Frontal cortex (tissue), 4 donors: ENCODE measurements around the gene HP1BP3. TPM values are rescaled to one million over a fixed set of nuclear protein-coding genes. Genes with fewer than 3 reads are reported as not detected.
"Not testable (repeated sequence)": the region's sequence is repeated elsewhere in the genome, so short reads cannot be mapped to it uniquely, and the experiment has no call there.

Experiments used
- DNase-seq, 2 donors: peaks; one replicate each; pipeline ENCODE4 v3.0.0; 2012; ENCODE audit warnings: low spot score in 2 of 2
- FAIRE-seq: peaks from 2 replicates; lab custom pipeline; 2012; peaks lifted over from hg19 to GRCh38; lab: Jason Lieb, UNC
- total RNA-seq: library from RNA; depleted of rRNA; stranded (reverse); fragments of >200 nt; gene quantifications from one replicate; pipeline ENCODE4 v1.2.3, GENCODE V29; 2014
- donor health status: control.
- donor health status: control.
- donor health status: control.

HP1BP3 gene, protein sequence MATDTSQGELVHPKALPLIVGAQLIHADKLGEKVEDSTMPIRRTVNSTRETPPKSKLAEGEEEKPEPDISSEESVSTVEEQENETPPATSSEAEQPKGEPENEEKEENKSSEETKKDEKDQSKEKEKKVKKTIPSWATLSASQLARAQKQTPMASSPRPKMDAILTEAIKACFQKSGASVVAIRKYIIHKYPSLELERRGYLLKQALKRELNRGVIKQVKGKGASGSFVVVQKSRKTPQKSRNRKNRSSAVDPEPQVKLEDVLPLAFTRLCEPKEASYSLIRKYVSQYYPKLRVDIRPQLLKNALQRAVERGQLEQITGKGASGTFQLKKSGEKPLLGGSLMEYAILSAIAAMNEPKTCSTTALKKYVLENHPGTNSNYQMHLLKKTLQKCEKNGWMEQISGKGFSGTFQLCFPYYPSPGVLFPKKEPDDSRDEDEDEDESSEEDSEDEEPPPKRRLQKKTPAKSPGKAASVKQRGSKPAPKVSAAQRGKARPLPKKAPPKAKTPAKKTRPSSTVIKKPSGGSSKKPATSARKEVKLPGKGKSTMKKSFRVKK
- total RNA-seq, result 423 TPM

DNA sequence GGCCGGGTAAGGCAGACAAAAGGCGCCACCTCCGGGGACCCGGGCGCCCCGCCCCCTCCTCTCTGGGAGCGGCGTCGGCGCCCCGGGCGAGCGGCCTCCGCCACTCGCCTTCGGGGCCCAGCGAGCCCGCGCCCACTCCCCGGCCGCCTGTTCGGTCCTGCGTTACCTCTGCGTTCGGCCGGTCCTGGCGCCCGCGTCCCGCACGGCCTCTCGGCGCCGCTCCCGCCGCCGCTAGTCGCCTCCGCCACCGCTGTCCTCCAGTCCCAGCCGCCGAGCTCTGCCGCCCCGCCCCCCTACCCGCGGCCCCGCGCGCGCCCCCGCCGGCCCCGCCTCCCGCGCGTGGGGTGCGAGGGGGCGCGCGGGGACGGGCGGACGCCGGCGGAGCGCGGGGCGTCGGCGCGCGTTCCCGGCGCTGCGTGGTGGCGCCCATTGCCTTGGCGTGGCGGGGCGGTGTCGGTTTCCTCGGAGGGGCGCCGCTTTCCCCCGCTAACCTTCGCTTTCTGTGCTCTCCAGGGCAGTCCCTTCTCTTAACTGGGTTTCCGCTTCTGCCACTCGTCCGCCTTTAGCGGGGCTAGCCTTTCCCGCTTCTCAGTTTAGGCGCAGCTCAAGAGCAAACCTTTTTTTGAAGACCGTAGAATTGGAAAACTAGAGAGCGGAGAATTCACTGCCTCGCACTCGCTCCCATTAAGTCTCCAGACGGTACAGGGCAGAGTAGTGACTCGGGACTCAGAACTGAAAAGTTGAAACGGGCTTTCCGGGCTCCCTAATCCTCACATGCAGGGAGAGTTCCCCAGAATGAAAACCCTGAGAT lies at the start of gene HP1BP3:
Gene HP1BP3 (minus strand): TSS at position 279 of the 811 bp plus-strand sequence. CDS start 6,867 bp downstream, outside the sequence.
- FAIRE-seq (no peak), DNase-seq (peak; percentile 84 to 90)

DNA sequence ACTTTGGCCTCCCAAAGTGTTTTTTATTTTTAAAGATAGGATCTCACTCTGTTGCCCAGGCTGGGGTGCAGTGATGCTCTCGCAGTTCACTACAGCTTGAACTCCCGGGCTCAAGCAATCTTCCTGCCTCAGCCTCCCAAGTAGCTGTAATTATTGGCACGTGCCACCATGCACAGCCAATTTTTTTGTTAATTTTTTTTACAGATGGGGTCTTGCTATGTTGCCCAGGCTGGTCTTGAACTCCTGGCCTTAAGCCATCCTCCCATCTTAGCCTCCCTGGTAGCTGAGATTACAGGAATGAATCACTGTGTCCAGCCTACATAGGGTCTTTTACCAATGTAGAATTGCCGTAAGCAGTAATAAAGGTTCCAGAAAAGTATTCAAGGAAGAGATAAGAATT lies 49.1 kb upstream of the HP1BP3 start:
- FAIRE-seq (no peak), DNase-seq (no peak)

DNA sequence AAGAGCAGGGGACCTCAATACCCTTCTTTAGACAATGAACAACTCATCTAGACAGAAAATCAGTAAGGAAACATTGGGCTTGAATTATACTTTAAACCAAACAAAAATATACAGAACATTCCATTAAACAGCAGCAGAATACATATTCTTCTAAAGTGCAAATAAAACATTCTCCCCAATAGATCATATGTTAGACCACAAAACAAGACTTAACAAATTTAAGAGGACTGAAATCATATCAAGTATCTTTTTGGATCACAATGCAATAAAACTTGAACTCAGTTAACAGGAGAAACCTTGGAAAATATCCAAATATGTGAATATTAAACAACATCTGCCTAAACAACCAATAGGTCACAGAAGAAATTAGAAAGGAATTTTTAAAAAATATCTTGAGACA lies 47.7 kb upstream of the HP1BP3 start:
- no peak for DNase-seq
- no peak for FAIRE-seq

DNA sequence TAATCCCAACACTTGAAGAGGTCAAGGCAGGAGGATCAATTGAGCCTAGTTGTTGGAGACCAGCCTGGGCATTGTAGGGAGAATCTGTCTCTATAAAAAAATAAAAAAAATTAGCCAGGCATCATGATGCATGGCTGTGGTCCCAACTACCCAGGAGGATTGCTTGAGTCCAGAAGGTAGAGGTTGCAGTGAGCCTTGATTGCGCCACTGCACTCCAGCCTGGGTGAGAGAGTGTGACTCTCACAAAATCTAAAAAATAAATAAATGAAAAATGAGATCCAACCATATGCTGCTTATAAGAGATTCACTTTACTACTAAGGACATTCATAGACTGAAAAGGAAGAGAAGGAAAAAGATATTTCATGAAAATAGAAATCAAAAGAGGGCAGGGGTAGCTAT lies 47.1 kb upstream of the HP1BP3 start:
- no peak for FAIRE-seq

DNA sequence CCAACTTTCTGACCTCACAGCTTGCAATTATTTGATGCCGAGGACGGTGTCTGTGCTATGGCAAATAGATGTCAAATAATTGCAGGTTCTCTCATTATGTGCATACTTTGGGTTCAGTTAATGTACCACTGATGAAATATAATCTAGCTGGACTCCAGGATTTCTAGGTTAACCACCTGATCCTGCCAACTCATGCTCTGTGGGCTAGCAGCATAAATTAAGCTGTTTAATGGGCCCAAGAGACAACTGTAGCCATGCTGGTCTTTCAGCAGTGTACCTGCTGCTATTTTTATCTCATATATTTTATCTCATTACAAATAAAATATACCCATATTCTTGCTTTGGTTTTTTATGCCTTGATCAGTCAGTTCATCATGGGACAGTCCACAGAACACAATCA lies 43.3 kb upstream of the HP1BP3 start:
- DNase-seq (no peak), FAIRE-seq (no peak)

More for the DNA sequence above, 47.1 kb upstream of the HP1BP3 start:
- DNase-seq, result no peak

DNA sequence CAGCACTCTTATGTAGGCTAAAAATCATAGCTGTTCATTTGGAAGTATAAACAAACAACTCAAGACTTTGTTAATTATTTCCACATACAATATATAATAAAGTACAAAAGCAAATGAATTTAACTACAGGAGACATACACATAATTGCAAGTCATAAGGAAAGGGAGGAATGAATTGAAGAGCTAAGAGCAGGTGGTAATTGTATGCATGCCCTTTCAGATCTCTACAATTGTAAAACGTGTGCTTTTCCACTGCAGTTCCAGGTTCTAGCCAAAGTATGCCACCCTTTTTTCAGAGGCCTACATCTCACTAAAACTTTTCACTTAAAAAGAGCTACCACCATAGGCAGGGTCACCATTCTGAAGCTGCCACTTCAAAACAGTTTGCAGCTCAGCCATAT lies 42.8 kb upstream of the HP1BP3 start:
- FAIRE-seq (no peak), DNase-seq (no peak)

DNA sequence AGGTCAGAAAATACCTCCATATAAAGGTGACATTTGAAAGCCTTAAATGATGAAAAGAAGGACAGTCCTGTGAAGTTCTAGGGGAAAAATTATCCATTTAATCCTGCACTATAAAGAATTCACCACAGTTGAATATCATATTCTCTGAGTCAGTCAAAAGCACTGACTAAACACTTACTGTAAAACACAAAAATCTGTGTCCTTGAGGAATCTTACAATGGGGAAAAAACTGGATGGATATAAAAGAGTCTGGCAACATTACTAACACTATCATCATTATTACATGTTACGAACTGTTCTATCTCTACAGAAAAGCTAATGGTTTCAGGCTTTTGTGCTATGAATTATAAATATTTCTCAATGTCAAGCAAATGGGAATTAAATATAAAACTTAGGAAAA lies 42.4 kb upstream of the HP1BP3 start:
- no peak for DNase-seq
- FAIRE-seq, result peak; percentile 19

DNA sequence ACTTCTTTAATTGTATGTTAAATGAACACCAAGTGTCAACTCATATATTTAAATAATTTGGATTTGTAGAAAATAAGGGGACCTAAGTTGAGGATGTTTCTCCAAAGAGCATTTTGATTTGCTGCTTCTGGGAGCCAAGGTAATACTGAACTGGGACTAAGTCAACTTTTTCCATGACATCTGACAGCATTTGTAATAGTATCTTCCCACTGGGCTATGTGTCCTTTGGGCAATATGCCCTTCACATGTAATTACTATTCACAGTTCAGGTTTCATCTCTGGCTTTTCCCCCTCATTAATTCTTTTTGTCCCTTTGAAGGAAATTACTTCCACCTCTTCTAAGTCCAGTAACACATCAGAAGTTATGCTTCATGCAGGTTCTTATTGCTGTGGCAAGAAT lies 36.7 kb upstream of the HP1BP3 start:
- no peak for FAIRE-seq

DNA sequence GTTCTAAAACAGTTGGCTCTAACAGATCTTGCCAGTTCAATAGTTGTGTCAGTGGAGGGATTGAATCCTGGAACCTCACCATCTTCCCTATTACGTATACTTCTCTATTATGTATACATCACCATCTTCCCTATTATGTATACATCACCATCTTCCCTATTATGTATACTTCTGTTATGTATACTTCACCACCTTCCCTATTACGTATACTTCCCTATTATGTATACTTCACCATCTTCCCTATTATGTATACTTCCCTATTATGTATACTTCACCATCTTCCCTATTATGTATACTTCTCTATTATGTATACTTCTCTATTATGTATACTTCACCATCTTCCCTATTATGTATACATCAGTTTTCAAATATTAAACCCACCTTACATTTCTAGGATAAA lies 34.4 kb upstream of the HP1BP3 start:
- DNase-seq, result no peak
- no peak for FAIRE-seq

More for the DNA sequence above, 36.7 kb upstream of the HP1BP3 start:
- no peak for DNase-seq

DNA sequence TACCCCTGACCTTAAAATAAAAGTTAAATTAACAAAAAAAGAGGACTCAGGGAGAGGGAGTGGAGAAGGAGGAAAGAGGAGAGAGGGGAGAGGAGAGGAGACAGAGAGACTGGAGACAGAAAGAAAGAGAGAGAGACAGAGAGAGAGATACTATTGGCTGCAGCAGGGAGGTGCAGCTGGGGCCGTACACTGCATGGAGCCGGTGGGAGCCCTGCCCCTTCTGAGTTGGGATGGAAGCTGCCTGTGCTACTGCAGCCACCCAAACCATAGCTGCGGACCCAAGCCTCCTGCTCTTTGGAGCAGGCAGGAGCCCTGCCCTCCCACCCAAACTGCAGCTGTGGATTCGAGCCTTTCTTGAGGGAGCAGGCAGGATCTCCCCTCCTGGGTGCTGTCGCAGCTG lies 32.7 kb upstream of the HP1BP3 start:
- no peak for FAIRE-seq

DNA sequence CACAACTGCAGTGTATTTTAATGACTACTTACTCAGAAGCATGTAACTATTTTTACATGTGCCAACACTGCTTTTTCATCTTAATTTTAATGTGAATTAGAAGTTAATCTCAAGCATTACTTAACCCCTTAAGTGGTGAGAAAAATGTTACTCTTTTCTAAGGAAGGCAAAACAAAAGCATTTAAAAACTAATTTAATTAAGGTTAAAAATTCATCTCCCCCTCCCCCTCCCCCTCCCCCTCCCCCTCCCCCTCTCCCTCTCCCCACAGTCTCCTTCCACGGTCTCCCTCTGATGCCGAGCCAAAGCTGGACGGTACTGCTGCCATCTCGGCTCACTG lies 27.4 kb upstream of the HP1BP3 start:
- no peak for FAIRE-seq
- no peak for DNase-seq

More for the DNA sequence above, 32.7 kb upstream of the HP1BP3 start:
- DNase-seq, result no peak

DNA sequence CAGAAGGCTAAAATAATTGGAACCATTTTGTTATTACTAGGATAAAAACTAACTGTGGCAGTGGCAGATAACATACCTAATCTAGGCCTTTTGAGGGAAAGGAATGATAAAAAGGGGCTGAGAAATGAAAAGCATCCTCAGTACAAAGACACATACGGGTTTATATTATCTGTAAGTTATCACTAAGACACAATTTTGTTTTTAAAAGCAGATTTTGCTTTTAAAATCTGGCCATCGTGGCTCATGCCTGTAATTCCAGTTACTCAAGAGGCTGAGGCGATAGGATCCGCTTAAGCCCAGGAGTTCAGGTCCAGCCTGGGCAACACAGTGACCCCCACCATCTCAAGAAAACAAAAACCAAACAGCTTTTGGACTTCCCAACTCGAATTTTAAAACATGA lies 24.8 kb upstream of the HP1BP3 start:
- no peak for DNase-seq
- no peak for FAIRE-seq

DNA sequence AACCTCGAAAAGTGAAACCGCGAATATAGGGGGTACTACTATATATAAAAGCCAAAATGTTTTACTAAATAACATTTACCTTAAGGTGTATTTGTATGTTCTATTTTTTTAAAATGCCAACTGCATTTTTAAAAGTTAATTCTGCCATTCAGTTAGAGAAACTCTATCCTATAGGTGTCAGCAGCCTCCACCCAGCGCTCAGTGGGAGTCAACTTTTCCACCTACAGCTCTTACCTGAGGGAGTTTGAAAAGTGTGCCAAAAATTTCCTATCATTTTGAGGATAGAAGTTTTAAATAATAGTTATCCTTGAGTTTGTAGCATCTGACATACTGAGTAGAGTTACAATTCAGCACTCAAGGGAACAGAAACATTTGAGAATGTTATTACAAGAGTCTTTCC lies 6.1 kb upstream of the HP1BP3 start:
- no peak for FAIRE-seq
- DNase-seq, result no peak

DNA sequence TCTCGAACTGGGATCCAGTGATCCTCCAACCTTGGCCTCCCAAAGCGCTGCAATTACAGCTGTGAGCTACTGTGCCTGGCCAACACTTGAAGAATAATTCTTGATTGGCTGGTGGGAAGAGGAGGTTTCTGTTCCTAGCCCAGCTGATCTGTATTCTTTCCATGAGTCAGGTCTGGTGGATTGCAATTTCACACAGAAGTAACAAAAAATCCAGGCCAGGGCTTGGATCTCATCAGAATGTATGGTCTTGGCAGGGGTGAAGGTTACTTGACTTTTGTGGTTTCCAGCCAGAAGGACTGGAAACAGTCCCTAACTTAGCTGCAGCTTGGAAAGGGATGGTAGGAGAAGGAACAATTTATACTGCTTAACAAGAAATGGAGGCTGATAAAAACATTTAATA lies 5.1 kb upstream of the HP1BP3 start:
- FAIRE-seq (no peak), DNase-seq (no peak)

DNA sequence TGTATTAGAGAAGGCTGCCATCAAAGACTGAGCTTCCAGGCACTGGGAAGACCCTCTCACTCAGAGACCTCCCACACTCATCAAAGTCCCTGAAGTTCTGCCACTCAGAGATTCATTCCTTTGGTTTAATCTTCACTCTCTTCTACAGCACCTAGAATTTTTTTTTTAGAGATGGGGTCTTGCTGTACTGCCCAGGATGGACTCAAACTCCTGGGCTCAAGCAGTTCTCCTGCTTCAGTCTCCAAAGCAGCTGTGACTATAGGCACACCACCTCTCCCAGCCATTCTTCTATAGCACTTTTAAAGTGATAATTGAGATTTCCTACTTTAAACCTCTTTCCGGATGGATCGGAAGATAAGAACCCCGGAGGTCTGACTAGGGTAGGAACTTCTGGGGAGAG lies 3.7 kb upstream of the HP1BP3 start:
- DNase-seq (no peak), FAIRE-seq (no peak)

DNA sequence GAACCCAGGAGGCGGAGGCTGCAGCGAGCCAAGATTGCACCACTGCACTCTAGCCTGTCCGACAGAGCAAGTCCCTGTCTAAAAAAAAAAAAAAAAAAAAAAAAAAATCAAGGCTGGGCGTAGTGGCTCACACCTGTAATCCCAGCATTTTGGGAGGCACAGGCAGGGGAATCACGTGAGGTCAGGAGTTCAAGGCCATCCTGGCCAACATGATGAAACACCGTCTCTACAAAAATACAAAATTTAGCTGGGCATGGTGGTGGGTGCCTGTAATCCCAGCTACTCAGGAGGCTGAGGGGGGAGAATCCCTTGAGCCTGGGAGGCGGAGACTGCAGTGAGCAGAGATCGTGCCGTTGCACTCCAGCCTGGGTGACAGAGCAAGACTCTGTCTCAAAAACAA lies 2.5 kb upstream of the HP1BP3 start:
- DNase-seq, FAIRE-seq: not testable (repeated sequence)

DNA sequence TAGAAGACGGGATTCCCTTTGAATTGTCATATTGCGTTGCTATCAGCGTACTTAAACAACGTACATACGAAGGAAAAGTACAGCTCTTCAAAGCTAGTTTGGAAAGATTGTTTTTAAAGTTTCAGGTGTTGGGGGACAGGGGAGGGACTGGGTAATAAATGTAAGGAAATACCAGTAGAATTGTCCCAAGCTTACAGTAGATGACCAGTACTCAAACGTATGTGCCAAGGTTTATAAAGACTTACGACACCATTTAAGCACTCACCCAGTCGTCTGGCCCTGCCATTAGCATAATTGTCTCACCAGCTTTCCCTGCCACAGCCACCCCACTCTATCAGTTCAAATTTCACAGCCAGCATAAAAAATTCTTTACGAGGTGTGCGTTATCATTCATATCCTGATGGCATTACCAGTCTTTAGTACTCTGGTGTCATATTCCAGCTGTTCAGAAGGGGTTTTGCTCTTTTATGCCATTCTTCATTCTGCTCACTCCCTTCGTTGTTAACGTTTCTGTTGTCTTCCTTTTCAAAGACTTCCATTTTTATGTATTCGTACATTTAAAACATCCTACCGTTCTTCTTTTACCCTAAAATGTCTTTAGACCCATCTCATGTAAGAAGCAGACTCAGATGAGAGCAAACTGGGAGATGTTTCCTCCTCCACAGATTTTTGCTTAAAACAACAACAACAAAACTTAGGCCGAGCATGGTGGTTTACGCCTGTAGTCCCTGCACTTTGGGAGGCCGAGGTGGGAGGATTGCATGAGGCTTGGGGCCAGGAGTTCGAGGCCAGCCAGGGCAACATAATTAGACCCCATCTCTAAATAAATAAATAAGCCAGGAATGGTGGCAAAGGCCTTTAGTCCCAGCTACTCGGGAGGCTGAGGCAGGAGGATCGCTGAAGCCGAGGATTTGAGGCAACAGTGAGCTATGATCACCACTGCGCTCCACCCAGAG lies 1.0 kb upstream of the HP1BP3 start:
- FAIRE-seq, result no peak
- DNase-seq, result no peak

DNA sequence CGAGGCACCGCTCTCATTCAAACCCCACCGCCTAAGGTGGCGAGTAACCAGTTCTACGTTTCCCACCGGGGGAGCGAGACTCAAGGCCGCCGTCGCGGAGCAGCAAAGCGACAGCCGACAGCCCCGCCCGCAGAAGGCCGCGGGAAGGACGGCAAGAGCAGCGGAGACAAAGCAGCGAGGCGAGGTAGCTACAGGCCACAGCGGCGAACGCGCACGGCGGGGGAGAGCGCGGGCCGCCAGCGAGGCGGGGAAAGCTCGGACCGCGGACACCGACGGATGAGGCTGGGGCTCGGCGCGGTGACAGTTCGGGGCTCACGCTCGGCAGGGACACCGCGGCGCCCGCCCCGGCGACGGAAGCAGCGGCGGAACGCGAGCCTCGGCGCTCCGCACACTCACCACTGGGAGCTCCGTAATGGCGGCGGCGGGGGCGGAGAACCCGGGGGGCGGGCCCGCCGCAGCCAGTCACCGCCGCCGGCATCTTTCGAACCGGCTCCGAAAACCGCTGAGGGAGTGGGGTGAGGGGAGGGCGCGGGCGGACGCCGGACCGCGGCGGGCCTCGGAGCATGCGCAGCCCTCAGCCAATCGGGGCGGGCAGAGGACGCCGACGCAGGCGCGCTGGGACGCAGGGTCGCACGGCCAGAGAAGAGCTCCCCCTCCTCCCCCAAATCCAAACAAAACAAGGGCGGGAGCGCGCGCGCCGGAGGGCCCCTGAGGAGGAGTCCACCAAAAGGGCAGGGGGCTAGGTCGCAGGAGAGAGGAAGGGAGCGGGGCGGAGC lies 666 bp downstream of the HP1BP3 start:
- peak; percentile 91 to 92 for DNase-seq
- no peak for FAIRE-seq

DNA sequence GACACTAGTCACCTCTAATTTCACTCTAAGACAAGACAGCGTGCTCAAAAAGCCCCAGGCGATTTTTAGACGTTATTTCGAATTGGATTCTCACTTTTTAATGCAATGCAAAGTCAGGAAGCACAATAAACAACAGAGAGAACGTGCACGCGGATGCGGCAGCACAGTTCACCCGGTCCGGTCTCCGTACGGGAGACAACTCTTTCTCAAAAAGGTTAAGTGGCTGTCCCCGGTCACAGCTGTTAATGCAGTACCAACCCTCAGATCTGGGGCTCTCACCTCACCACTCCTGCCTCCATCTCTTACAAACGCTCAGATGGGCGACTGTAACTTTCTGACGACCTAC lies 1.2 kb downstream of the HP1BP3 start:
- no peak for DNase-seq
- FAIRE-seq, result no peak
